Effector memory CD8-positive, alpha-beta T cell (primary cell): ENCODE data around the gene TBL1X.

Experiments used
- ATAC-seq: fragments of 150-1000 bp; cut with Tn5 transposase; replicated peaks from 2 replicates; pipeline ENCODE4 v1.10.0; 2021; ENCODE audit warnings: mild to moderate bottlenecking, moderate library complexity
- DNase-seq, 3 experiments: peaks; one replicate each; pipeline ENCODE4 v3.0.0; 2021
- H3K27ac Mint-ChIP-seq, 2 donors: one replicate each; pipeline ENCODE4 v1.8.0; 2022; ENCODE audit warnings: mild to moderate bottlenecking in 2 of 2, mixed read lengths in 2 of 2, moderate library complexity in 2 of 2
- H3K27me3 Mint-ChIP-seq, 2 donors: one replicate each; pipeline ENCODE4 v1.8.0; 2022; ENCODE audit warnings: mixed read lengths in 2 of 2
- H3K36me3 Mint-ChIP-seq: one replicate; pipeline ENCODE4 v1.8.0; 2022; ENCODE audit warnings: mild to moderate bottlenecking, moderate library complexity, mixed read lengths; ENCODE audit not compliant: insufficient read depth
- H3K4me1 Mint-ChIP-seq, 2 donors: one replicate each; pipeline ENCODE4 v1.8.0; 2022; ENCODE audit warnings: low read depth in 2 of 2, mixed read lengths in 2 of 2
- H3K4me3 Mint-ChIP-seq, 2 donors: one replicate each; pipeline ENCODE4 v1.8.0; 2022; ENCODE audit warnings: mild to moderate bottlenecking in 2 of 2, mixed read lengths in 2 of 2, moderate library complexity in 2 of 2
- H3K9me3 Mint-ChIP-seq, 2 donors: one replicate each; pipeline ENCODE4 v1.8.0; 2022; ENCODE audit warnings: mixed read lengths in 2 of 2

Gene TBL1X

GRCh38 chrX:9693307-9694001, 228.6 kb downstream of the TBL1X start:
- no peak overlapping the region for H3K27ac Mint-ChIP-seq
- DNase-seq (no peak), ATAC-seq (no peak)
- H3K4me3 Mint-ChIP-seq: no peak overlapping the region
- H3K4me1 Mint-ChIP-seq: no peaks in the 10 kb centered on the region
- H3K9me3 Mint-ChIP-seq: no peaks in the 10 kb centered on the region
- H3K36me3 Mint-ChIP-seq: peaks cover 28% of the 10 kb centered on the region
- H3K27me3 Mint-ChIP-seq: no peaks in the 10 kb centered on the region

GRCh38 chrX:9698576-9698975, 233.7 kb downstream of the TBL1X start:
- ATAC-seq (no peak), DNase-seq (no peak)
- H3K4me3 Mint-ChIP-seq: no peak overlapping the region
- H3K27me3 Mint-ChIP-seq: no peaks in the 10 kb centered on the region
- H3K36me3 Mint-ChIP-seq: peaks cover 20% of the 10 kb centered on the region
- no peak overlapping the region for H3K27ac Mint-ChIP-seq
- H3K9me3 Mint-ChIP-seq: no peaks in the 10 kb centered on the region
- no peaks in the 10 kb centered on the region for H3K4me1 Mint-ChIP-seq

GRCh38 chrX:9700555-9700954, 235.7 kb downstream of the TBL1X start:
- no peaks in the 10 kb centered on the region for H3K4me1 Mint-ChIP-seq
- DNase-seq (no peak), ATAC-seq (no peak)
- H3K4me3 Mint-ChIP-seq: no peak overlapping the region
- no peaks in the 10 kb centered on the region for H3K27me3 Mint-ChIP-seq
- H3K27ac Mint-ChIP-seq: peak overlapping the region in 1 of 2 donors; percentile 59
- H3K36me3 Mint-ChIP-seq: peaks cover 18% of the 10 kb centered on the region
- H3K9me3 Mint-ChIP-seq: no peaks in the 10 kb centered on the region

- H3K36me3 Mint-ChIP-seq: peaks cover 22% of the 10 kb centered on the region
- H3K4me3 Mint-ChIP-seq: no peak overlapping the region
- no peaks in the 10 kb centered on the region for H3K4me1 Mint-ChIP-seq
- no peak for ATAC-seq
- DNase-seq: no peak
- no peaks in the 10 kb centered on the region for H3K27me3 Mint-ChIP-seq
- H3K9me3 Mint-ChIP-seq: no peaks in the 10 kb centered on the region
- H3K27ac Mint-ChIP-seq: no peak overlapping the region
Measured at GRCh38 chrX:9701790-9702189, 236.9 kb downstream of the TBL1X start.

- DNase-seq (no peak), ATAC-seq (no peak)
- H3K27ac Mint-ChIP-seq: no peak overlapping the region
- H3K9me3 Mint-ChIP-seq: no peaks in the 10 kb centered on the region
- peaks cover 0 to 2% of the 10 kb centered on the region in 2 donors for H3K4me1 Mint-ChIP-seq
- no peaks in the 10 kb centered on the region for H3K27me3 Mint-ChIP-seq
- no peak overlapping the region for H3K4me3 Mint-ChIP-seq
- peaks cover 28% of the 10 kb centered on the region for H3K36me3 Mint-ChIP-seq
Measured at GRCh38 chrX:9703406-9703805, 238.5 kb downstream of the TBL1X start.

- Mint-ChIP-seq H3K9me3 (no peaks in the 10 kb centered on the region), H3K4me3 (no peak overlapping the region), H3K27me3 (no peaks in the 10 kb centered on the region), H3K27ac (no peak overlapping the region), H3K36me3 (peaks cover 28% of the 10 kb centered on the region), H3K4me1 (peaks cover 5 to 8% of the 10 kb centered on the region in 2 donors)
- no peak for ATAC-seq
- no peak for DNase-seq
Measured at GRCh38 chrX:9704876-9705465, 240.1 kb downstream of the TBL1X start.

- DNase-seq (no peak), ATAC-seq (no peak)
- Mint-ChIP-seq H3K36me3 (peaks cover 27% of the 10 kb centered on the region), H3K4me3 (no peak overlapping the region), H3K9me3 (no peaks in the 10 kb centered on the region), H3K27ac (no peak overlapping the region), H3K27me3 (no peaks in the 10 kb centered on the region), H3K4me1 (peaks cover 5 to 8% of the 10 kb centered on the region in 2 donors)
Measured at GRCh38 chrX:9706421-9706820, 241.6 kb downstream of the TBL1X start.

- Mint-ChIP-seq H3K4me1 (peaks cover 5 to 8% of the 10 kb centered on the region in 2 donors), H3K27me3 (no peaks in the 10 kb centered on the region), H3K4me3 (no peak overlapping the region), H3K27ac (peak overlapping the region in 1 of 2 donors; percentile 82), H3K9me3 (no peaks in the 10 kb centered on the region), H3K36me3 (peaks cover 25% of the 10 kb centered on the region)
- DNase-seq: no peak
- no peak for ATAC-seq
Measured at GRCh38 chrX:9707306-9708033, 242.6 kb downstream of the TBL1X start.

- peaks cover 27% of the 10 kb centered on the region for H3K36me3 Mint-ChIP-seq
- no peak for ATAC-seq
Measured at GRCh38 chrX:9708086-9708485, 243.2 kb downstream of the TBL1X start.

GRCh38 chrX:9708923-9709553, 244.2 kb downstream of the TBL1X start:
- DNase-seq: peak; percentile 67 to 70 (median 70)
- H3K9me3 Mint-ChIP-seq: no peaks in the 10 kb centered on the region
- peak; percentile 96 for ATAC-seq
- peaks cover 25% of the 10 kb centered on the region for H3K36me3 Mint-ChIP-seq
- peaks cover 5 to 8% of the 10 kb centered on the region in 2 donors for H3K4me1 Mint-ChIP-seq
- H3K27ac Mint-ChIP-seq: no peak overlapping the region
- no peak overlapping the region for H3K4me3 Mint-ChIP-seq
- no peaks in the 10 kb centered on the region for H3K27me3 Mint-ChIP-seq

More at GRCh38 chrX:9708086-9708485, 243.2 kb downstream of the TBL1X start:
- Mint-ChIP-seq H3K27ac (no peak overlapping the region), H3K27me3 (no peaks in the 10 kb centered on the region), H3K4me1 (peaks cover 5 to 8% of the 10 kb centered on the region in 2 donors), H3K4me3 (no peak overlapping the region), H3K9me3 (no peaks in the 10 kb centered on the region)
- DNase-seq: no peak

GRCh38 chrX:9710332-9710731, 245.5 kb downstream of the TBL1X start:
- Mint-ChIP-seq H3K9me3 (no peaks in the 10 kb centered on the region), H3K4me3 (no peak overlapping the region)

GRCh38 chrX:9717376-9717775, 252.5 kb downstream of the TBL1X start:
- Mint-ChIP-seq H3K27me3 (no peaks in the 10 kb centered on the region), H3K4me1 (no peaks in the 10 kb centered on the region), H3K27ac (no peak overlapping the region), H3K4me3 (no peak overlapping the region), H3K36me3 (peaks cover 33% of the 10 kb centered on the region), H3K9me3 (peaks cover 0 to 5% of the 10 kb centered on the region in 2 donors)
- ATAC-seq: no peak
- no peak for DNase-seq

More at GRCh38 chrX:9710332-9710731, 245.5 kb downstream of the TBL1X start:
- DNase-seq (no peak), ATAC-seq (no peak)
- Mint-ChIP-seq H3K4me1 (peaks cover 5 to 8% of the 10 kb centered on the region in 2 donors), H3K36me3 (peaks cover 30% of the 10 kb centered on the region), H3K27ac (no peak overlapping the region), H3K27me3 (no peaks in the 10 kb centered on the region)

GRCh38 chrX:9724711-9725110, 259.9 kb downstream of the TBL1X start:
- DNase-seq (no peak), ATAC-seq (no peak)
- H3K36me3 Mint-ChIP-seq: peaks cover 6% of the 10 kb centered on the region
- H3K27me3 Mint-ChIP-seq: peaks cover 0 to 6% of the 10 kb centered on the region in 2 donors
- H3K9me3 Mint-ChIP-seq: peaks cover 0 to 21% of the 10 kb centered on the region in 2 donors
- H3K27ac Mint-ChIP-seq: no peak overlapping the region
- no peak overlapping the region for H3K4me3 Mint-ChIP-seq
- no peaks in the 10 kb centered on the region for H3K4me1 Mint-ChIP-seq
